NB4 (cell line): Measurements from ENCODE around the gene COL5A1.

Source experiments
- DNase-seq: peaks from one replicate; pipeline ENCODE4 v3.0.0; 2010; ENCODE audit warnings: low read depth
- H3K4me3 ChIP-seq: one replicate; pipeline ENCODE4 v1.5.1; 2011; ENCODE audit warnings: mild to moderate bottlenecking, low read depth, low read length, moderate library complexity
- CTCF ChIP-seq: IDR thresholded peaks from one replicate; pipeline ENCODE4 v1.5.1; 2012; ENCODE audit warnings: low read depth, low read length
- MAX ChIP-seq: IDR thresholded peaks from 2 replicates; pipeline ENCODE4 v1.6.1; 2011; ENCODE audit warnings: low read depth, low read length
- MYC ChIP-seq: IDR thresholded peaks from 2 replicates; pipeline ENCODE4 v1.6.1; 2011; ENCODE audit warnings: low read depth, low read length
- POLR2A ChIP-seq: IDR thresholded peaks from 2 replicates; pipeline ENCODE4 v1.6.1; 2011; ENCODE audit warnings: mild to moderate bottlenecking; ENCODE audit not compliant: insufficient read length; ENCODE audit errors: extremely low read depth

The COL5A1 gene

GRCh38 chr9:134863306-134863902, 221.8 kb downstream of the COL5A1 start:
- H3K4me3 ChIP-seq: no peak overlapping the region
- no peak for DNase-seq
- TF ChIP-seq CTCF: no peak

GRCh38 chr9:134863941-134864820, 222.6 kb downstream of the COL5A1 start:
- DNase-seq: no peak
- no peak for TF ChIP-seq CTCF
- no peak for TF ChIP-seq MYC
- TF ChIP-seq MAX: no peak
- TF ChIP-seq POLR2A: no peak
- no peak overlapping the region for H3K4me3 ChIP-seq

- H3K4me3 ChIP-seq: no peak overlapping the region
- TF ChIP-seq CTCF (no peak), POLR2A (no peak)
These were observed 223.2 kb downstream of the COL5A1 start for GRCh38 chr9:134864821-134865190.

GRCh38 chr9:134867917-134868750, 226.5 kb downstream of the COL5A1 start:
- no peak for DNase-seq
- H3K4me3 ChIP-seq: no peak overlapping the region
- no peak for TF ChIP-seq POLR2A
- TF ChIP-seq CTCF: no peak
- no peak for TF ChIP-seq MAX
- TF ChIP-seq MYC: no peak

More at GRCh38 chr9:134864821-134865190, 223.2 kb downstream of the COL5A1 start:
- no peak for DNase-seq

GRCh38 chr9:134868751-134869553, 227.3 kb downstream of the COL5A1 start:
- H3K4me3 ChIP-seq: no peak overlapping the region
- no peak for DNase-seq
- TF ChIP-seq POLR2A (no peak), CTCF (no peak), MAX (no peak), MYC (no peak)
